Gastroesophageal sphincter (tissue), 4 donors: ENCODE results near the gene LHX5. TPM values are rescaled to one million over a fixed set of nuclear protein-coding genes. Genes with fewer than 3 reads are reported as not detected.

Source experiments
- ATAC-seq: fragments of 150-250 bp; one replicate; pipeline ENCODE4 v1.9.1; 2016; ENCODE audit warnings: mild to moderate bottlenecking, moderate library complexity
- H3K27ac ChIP-seq, 4 donors: fragments of 200-600 bp; sonication (generic) in 3 of 4; 1 replicate in 3 of 4; 2 replicates in 1 of 4; pipeline ENCODE4 v1.5.1; 2016 to 2019
- H3K27me3 ChIP-seq: fragments of 200-600 bp; sonication (generic); one replicate; pipeline ENCODE4 v1.5.1; 2019
- H3K36me3 ChIP-seq, 2 donors: fragments of 200-600 bp; sonication (generic); one replicate each; pipeline ENCODE4 v1.5.1; 2019; ENCODE audit warnings: control low read depth in 1 of 2
- H3K4me1 ChIP-seq, 3 donors: fragments of 200-600 bp; sonication (generic); 1 replicate in 2 of 3; 2 replicates in 1 of 3; pipeline ENCODE4 v1.5.1; 2016 to 2019; ENCODE audit warnings: control low read depth in 2 of 3
- H3K4me3 ChIP-seq, 2 donors: fragments of 200-600 bp; sonication (generic); one replicate each; pipeline ENCODE4 v1.5.1; 2019; ENCODE audit warnings: mild to moderate bottlenecking in 1 of 2, moderate library complexity in 1 of 2
- H3K9me3 ChIP-seq, 3 donors: fragments of 200-600 bp; sonication (generic); one replicate each; pipeline ENCODE4 v1.5.1; 2017 to 2019; ENCODE audit warnings: control low read depth in 2 of 3
- CTCF ChIP-seq, 4 experiments: fragments of 200-600 bp in 2 of 4; fragments of 450-650 bp in 2 of 4; sonication (generic) in 1 of 4; IDR thresholded peaks; one replicate each; pipeline ENCODE4 v1.5.1; 2017 to 2019; ENCODE audit warnings: antibody characterized with exemption in 4 of 4, mild to moderate bottlenecking in 2 of 4, moderate library complexity in 2 of 4
- EP300 ChIP-seq: sonication (generic); formaldehyde crosslinking; IDR thresholded peaks from one replicate; pipeline ENCODE4 v1.6.1; 2017; ENCODE audit warnings: antibody characterized with exemption, mild to moderate bottlenecking
- POLR2A ChIP-seq, 2 donors: fragments of 450-650 bp; IDR thresholded peaks; one replicate each; pipeline ENCODE4 v1.6.1; 2017; ENCODE audit warnings: antibody characterized with exemption in 2 of 2, mild to moderate bottlenecking in 2 of 2, moderate library complexity in 1 of 2
- POLR2AphosphoS5 ChIP-seq: sonication (generic); formaldehyde crosslinking; IDR thresholded peaks from one replicate; pipeline ENCODE4 v1.6.1; 2017; ENCODE audit warnings: antibody characterized with exemption
- WGBS, 2 donors: methylation state at CpG; one replicate each; pipeline ENCODE4 v1.1.5; 2018; ENCODE audit warnings: low coverage in 1 of 2; 5-methylcytosine and 5-hydroxymethylcytosine counted together
- total RNA-seq, 4 donors: library from RNA; depleted of rRNA; stranded (reverse); fragments of >200 nt; gene quantifications; one replicate each; pipeline ENCODE4 v1.1.0, GENCODE V29; 2016

The LHX5 gene
- total RNA-seq, 4 donors from 2014 or later = not detected

GRCh38 chr12:113462998-113463745 is 8.5 kb downstream of the LHX5 start:
- Histone ChIP-seq H3K27me3 (peaks cover 98% of the 10 kb centered on the region), H3K36me3 (no peaks in the 10 kb centered on the region), H3K4me3 (peak overlapping the region in 1 of 2 donors; percentile 39), H3K4me1 (peaks cover 0 to 57% (median 35%) of the 10 kb centered on the region in 3 donors), H3K27ac (no peak overlapping the region), H3K9me3 (no peaks in the 10 kb centered on the region)
- no peak for TF ChIP-seq POLR2A (IDR thresholded peaks at IDR 0.05)
- no peak for TF ChIP-seq EP300
- no peak for TF ChIP-seq POLR2AphosphoS5
- TF ChIP-seq CTCF (IDR thresholded peaks at IDR 0.05) = no peak
- 0% methylated on average over 14 of the region's 91 CpGs; no CpG with 5 or more reads in 1 of the 2 donors for WGBS, 2 donors
- no peak for ATAC-seq

GRCh38 chr12:113462117-113462774 is 9.4 kb downstream of the LHX5 start:
- Histone ChIP-seq H3K4me1 (peaks cover 0 to 47% (median 28%) of the 10 kb centered on the region in 3 donors), H3K36me3 (no peaks in the 10 kb centered on the region), H3K27ac (no peak overlapping the region), H3K4me3 (peak overlapping the region in 1 of 2 donors; percentile 39), H3K27me3 (peaks cover 96% of the 10 kb centered on the region), H3K9me3 (no peaks in the 10 kb centered on the region)
- ATAC-seq = peak; percentile 74
- whole genome bisulfite sequencing, 2 donors = 10 to 27% methylated on average over 10 to 17 of the region's 25 CpGs
- TF ChIP-seq EP300 (no peak), POLR2AphosphoS5 (no peak), CTCF (IDR thresholded peaks at IDR 0.05) (peak in 3 of 4 experiments; percentile 54 to 81 (median 62))

- TF ChIP-seq POLR2A (IDR thresholded peaks at IDR 0.05) (no peak), POLR2AphosphoS5 (no peak), CTCF (IDR thresholded peaks at IDR 0.05) (no peak), EP300 (no peak)
- 12 to 29% methylated on average over 3 to 5 of the region's 5 CpGs for WGBS, 2 donors
These were observed 10.0 kb downstream of the LHX5 start for GRCh38 chr12:113461666-113462065.

DNA sequence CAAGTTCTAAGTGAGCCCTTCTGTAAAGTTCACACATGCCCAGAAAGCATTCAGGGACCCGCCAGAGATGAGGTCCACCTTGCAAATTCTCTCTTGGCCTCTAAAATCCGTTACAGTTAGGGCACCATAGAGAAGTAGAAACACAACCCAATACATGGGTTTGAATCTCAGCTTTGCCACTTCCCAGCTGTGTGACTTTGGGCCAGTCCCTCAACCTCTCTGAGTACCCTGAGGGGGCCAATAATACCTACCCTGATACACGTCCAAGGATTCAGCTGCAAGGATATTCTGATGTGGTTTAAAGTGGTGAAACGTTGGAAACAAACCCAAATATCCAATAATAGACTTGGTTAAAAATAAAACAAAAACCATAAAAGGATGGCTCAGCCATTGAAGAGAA is 11.7 kb downstream of the LHX5 start:
- Histone ChIP-seq H3K4me1 (peaks cover 0 to 30% (median 21%) of the 10 kb centered on the region in 3 donors), H3K9me3 (no peaks in the 10 kb centered on the region), H3K27me3 (peaks cover 94% of the 10 kb centered on the region), H3K27ac (no peak overlapping the region), H3K36me3 (no peaks in the 10 kb centered on the region), H3K4me3 (no peak overlapping the region)
- ATAC-seq = no peak
- WGBS, 2 donors = 11 to 20% methylated on average over 1 to 3 of the region's 4 CpGs
- no peak for TF ChIP-seq CTCF (IDR thresholded peaks at IDR 0.05)
- no peak for TF ChIP-seq POLR2AphosphoS5
- no peak for TF ChIP-seq EP300
- TF ChIP-seq POLR2A (IDR thresholded peaks at IDR 0.05) = no peak

More at GRCh38 chr12:113461666-113462065, 10.0 kb downstream of the LHX5 start:
- Histone ChIP-seq H3K4me3 (no peak overlapping the region), H3K9me3 (no peaks in the 10 kb centered on the region), H3K36me3 (no peaks in the 10 kb centered on the region), H3K27ac (no peak overlapping the region), H3K4me1 (peaks cover 0 to 44% (median 27%) of the 10 kb centered on the region in 3 donors), H3K27me3 (peaks cover 96% of the 10 kb centered on the region)
- no peak for ATAC-seq
